Ecto neural progenitor cell (in vitro differentiated cells): ENCODE results near the gene TRIM62.

ENCODE experiments used
- DNase-seq: peaks from one replicate; pipeline ENCODE4 v3.0.0-alpha.2; 2018; ENCODE audit warnings: low spot score

TRIM62 gene

DNA sequence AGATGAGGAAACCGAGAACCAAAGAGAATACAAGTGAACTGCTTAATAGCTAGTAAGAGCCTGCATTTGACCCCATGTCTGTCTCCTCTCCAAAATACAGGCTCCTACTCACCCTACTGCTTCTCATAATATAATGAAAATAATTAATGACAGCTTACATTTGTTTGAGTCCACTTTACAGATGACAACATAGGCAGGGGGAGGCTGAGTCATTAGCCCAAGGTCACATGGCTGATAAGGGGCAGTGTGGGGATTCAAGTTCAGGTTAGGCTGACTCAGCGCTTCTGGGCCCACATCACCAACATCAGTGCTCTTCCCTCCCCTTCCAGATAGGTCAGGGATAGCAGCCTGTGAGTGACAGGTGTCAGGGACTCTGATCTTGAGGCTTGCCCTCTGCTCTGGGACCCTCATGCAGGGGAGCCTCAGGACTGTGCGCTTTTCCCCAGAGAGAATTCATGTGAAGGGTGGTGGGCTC, 84.7 kb downstream of the TRIM62 start:
- no peak for DNase-seq

DNA sequence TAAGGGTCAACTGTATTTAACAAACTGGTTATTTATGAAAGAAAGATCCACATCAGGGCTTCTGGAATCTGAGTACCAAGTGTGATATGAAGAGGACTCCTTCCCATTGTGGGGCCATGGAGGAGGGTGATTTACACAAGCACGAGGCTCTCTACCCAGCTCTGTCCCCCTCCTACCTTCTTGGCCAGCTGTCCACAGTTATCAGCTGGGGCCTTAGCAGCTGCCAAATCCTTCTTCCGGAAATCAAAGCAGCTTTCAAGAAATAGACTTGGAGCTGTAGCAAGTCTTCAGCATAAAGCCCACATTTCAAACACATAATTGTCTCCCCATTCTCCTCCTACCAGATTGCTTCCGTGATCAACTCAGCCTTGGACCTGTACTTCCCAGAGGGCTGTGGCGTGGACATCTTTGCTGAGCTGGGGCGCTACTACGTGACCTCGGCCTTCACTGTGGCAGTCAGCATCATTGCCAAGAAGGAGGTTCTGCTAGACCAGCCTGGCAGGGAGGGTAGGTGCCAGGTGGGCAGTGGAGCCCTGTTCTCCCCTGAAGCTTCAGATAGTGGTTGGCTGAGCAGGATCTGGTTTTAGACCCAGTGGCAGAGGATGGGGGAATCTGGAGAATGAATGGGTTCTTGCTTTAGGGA, 85.4 kb downstream of the TRIM62 start:
- DNase-seq = no peak
